GM18511 (cell line): ENCODE results near the gene ARL10.
"Not testable (repeated sequence)": the region's sequence is repeated elsewhere in the genome, so short reads cannot be mapped to it uniquely, and the experiment has no call there.

ENCODE experiments used
- ATAC-seq: cut with Tn5 transposase; IDR thresholded peaks from one replicate; pipeline ENCODE4 v1.9.1; 2021; ENCODE audit warnings: mild to moderate bottlenecking, moderate library complexity; ENCODE audit not compliant: unreplicated experiment

ARL10 gene

DNA sequence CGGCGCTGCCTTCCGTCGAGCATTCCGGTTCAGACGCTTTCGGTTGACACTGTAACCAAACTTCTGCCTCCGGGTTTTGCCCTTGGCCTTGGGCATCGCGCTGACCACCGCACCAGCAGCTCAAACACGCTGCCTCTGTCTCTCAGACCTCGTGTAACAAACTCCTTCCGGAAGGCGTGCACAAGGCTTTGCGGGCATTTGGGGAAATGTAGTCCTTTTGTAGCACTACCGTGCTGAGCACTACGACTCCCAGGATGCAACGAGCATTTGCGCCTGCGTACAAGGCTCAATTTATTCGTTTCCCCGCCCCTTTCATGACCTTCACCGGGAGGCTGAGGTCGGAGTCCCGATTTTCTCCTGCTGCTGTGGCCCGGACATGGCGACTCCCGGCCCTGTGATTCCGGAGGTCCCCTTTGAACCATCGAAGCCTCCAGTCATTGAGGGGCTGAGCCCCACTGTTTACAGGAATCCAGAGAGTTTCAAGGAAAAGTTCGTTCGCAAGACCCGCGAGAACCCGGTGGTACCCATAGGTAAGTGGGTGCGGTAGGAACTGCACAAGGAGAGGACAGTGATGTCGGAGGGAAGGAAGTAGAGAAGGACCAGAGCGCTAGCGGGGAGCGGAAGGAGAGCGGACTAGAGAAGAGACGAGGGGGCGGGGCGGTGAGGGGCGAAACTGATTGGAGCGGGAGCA is 23.3 kb downstream of the ARL10 start, which contains the start of the genes HIGD2A and NOP16:
Gene HIGD2A (plus strand): TSS at position 308 of the 691 bp plus-strand sequence. CDS start 69 bp downstream, at position 377.
Gene NOP16 (minus strand): TSS at position 155 of the 691 bp plus-strand sequence. CDS start 59 bp downstream, at position 96.
- peak; percentile 92 for ATAC-seq

DNA sequence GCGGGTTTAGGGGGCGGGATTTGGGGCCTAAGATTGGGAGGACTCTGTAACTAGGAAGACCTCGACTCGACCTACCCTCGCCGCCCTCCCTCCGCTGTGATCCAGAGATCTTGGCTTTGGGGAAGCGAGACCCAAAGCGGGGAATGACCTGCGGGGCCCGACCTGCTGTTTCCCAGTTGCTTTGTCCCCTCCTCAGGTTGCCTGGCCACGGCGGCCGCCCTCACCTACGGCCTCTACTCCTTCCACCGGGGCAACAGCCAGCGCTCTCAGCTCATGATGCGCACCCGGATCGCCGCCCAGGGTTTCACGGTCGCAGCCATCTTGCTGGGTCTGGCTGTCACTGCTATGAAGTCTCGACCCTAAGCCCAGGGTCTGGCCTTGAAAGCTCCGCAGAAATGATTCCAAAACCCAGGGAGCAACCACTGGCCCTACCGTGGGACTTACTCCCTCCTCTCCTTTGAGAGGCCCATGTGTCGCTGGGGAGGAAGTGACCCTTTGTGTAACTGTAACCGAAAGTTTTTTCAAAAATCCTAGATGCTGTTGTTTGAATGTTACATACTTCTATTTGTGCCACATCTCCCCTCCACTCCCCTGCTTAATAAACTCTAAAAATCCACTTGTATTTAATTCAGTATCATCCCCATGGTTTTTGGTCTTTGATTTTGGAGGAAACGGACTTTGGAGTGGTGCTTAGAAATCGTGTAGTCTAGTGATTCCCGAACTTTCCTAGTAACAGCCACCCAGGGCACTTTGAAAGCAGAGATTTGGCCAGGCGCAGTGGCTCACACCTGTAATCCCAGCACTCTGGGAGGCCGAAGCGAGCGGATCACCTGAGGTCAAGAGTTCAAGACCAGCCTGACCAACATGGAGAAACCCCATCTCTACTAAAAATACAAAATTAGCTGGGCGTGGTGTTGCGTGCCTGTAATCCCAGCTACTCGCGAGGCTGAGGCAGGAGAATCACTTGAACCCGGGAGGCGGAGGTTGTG is 24.1 kb downstream of the ARL10 start:
- ATAC-seq, result peak; percentile 46

DNA sequence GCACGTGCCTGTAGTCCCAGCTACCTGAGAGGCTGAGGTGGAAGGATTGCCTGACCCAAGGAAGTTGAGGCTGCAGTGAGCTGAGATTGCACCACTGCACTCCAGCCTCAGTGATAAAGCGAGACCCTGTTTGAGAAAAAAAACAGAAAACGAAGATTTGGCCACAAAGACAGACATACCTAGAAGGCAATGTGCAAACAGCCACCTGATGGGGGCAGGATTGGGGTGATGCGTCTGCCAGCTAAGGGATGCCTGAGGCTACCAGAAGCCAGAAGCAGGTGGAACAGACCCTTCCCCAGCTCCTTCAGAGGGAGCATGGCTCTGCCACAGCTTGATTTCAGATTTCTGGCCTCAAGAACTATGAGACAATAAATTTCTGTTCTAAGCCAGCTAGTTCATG is 26.2 kb downstream of the ARL10 start:
- ATAC-seq, result no peak

DNA sequence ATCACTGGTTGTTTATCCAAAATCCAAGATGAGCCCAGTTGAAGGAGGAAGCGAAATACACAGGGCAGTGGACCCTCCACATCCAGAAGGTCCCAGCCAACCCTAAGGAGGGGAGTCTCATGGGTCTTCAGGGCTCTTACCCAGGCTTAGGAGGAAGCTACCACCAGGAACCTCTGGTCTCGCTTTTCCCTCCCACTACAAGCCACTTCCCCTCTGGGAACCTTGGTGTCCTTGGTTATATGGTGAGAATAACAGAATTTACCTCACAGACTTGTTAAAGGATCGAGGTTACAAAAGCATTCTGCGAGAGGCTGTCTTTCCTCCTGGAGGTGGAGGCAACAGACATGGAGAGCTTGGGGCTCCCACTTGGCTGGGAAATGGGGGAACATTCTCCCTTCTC is 26.7 kb downstream of the ARL10 start:
- ATAC-seq, result no peak

DNA sequence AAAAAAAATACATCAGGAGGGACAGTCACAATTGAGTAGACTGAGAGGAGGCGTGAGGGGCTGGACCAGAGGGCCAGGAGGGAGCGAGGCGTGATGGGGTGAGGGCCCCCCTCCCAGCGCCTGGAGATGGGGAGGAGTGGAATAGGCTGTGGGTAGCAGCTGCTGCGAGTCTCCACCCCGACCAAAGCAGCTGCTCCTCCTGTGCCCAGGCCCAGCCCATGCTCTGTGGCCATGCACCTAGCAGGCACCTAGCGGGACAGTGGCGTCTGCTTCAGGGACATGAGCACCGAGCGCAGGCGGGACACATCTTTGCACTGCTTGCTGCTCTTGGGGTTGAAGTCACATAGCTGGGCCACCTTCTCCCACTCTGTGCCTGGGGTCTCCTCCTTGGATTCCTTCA is 27.2 kb downstream of the ARL10 start:
- ATAC-seq, result no peak

DNA sequence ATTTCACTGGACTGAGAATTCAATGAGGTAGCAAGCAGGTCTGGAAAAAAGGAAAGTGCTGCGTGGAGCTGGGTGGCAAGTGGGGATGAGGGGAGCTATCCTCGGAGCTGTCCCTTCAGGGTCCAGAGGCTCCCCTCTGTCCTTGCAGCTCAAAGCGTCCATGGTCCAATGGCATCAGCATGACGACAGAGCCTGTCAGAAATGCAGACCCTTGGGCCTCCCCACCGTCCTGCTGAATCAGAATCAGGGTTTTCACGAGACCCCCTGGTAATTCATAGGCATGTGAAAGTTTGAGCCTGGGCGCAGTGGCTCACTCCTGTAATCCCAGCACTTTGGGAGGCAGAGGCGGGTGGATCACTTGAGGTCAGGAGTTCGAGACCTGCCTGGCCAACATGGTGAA is 28.8 kb downstream of the ARL10 start:
- no peak for ATAC-seq

DNA sequence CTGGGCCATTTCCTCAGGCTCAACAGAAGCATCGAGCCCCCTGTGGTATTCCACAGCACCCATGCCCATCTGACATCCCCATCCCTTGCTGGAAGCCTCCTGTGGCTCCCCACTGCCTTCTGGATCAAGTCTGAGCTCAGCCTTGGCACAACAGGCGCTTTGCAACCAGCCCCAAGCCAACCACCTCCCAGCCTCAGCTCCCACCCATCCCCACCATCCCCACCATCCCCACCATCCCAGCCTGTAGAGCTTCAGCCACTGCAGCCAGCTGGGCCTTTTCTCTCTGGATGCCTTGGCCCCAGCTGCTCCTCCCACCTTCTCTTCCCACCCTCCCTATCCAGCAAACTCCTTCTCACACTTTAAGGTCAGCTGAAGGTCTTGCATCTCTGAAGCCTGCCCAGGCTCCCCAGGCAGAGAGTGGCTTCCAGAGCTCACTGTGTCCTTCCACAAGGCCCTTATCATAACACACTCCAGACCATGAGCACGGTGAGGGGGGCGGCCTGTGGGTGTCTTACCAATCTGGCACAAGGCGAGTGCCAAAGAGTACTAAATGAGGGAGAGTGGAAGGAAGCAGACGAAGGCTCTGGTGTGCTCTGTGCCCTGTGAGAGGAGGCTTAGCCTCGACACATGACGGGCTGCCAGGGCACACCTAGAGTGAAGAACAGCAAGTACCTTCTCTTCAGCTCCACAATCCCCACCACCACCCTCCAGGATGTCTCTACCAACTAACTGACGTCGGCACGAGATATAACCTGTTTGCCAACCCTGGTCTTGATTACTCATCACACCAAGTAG is 29.8 kb downstream of the ARL10 start:
- ATAC-seq, result no peak

DNA sequence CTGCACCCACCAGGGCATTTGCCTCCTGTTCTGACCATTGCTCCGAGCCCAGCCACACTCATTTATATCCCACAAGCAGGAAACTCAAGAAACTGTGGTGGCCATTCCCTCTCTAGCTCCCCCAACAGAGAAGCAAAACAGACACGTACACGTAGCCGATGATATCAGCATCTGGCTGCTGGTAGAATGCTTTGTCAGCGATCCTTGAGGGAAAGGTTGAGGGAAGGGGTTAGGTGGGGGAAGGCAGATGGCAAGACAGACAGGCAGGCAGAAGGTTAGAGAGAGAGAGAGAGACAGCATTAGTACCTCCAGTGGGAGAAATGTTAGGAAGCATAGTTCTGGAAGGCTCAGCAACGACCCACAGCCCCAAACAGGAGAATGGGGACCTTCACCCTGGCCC is 31.0 kb downstream of the ARL10 start:
- ATAC-seq, result no peak

DNA sequence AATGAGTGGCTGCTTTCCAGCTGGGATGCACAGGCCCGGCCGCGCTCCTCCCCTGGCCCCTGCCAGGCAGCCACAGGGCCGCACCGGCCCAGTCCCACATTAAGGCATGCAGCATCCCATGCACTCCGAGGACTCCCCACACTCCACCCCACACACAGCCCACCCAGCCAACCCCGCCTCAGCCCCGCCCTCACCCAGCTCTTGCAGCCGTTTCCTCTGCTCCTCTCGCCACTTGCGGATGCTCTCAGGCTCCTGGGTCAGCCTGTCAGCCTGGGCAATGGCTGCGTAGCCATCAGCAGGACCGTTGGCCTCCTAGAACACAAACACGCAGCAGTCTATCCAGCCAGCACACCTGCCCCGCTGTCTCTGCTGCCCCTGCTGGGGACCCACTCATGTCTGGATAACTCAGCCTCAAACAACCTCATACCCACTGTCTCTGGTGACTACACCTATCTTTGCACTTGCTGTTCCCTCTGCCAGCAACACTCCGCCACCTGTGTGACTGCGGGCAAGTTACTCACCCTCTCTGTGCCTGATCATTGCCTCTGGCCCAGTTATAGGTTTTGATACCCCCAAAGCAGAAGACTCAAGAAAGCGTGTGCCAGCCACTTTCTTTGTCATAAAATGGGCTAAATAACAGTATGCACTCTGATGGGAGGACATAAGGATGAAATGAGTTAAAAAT is 32.6 kb downstream of the ARL10 start:
- no peak for ATAC-seq

DNA sequence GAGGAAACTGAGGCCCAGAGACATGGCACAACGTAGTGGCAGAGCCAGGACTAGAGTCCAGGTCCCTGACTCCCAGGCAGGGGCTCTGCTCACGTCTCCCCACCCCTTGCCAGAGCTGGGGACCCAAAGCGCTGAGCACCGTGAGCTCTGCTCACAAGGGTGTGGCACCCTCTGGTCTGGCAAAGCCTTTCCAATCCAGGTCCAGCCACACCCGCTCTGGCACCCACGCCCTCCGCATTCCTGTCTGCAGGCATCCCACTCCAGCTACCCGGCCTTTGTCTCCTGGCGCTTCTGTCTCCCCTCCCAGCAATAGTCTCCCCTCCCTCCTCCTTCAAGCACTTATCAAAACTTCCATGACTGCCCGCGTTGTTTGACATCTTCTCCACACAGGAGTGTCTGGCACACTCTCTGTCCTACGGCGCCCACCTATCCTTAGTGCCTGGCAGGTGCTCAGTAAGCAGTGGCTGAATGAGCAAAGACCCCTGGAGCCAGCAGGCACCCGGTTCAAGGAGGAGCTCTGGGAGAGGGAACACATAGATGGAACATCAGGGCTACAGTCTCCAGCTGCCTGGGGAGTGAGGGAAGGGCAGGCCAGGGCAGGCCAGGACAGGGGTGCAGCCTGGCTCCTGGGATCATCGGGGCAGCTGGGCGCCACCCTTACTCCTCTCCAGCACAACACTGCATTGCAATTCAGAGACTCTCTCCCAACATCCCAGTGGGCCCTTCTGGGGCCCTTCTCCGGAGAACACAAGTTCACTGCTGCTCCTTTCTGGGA is 35.3 kb downstream of the ARL10 start:
- no peak for ATAC-seq

DNA sequence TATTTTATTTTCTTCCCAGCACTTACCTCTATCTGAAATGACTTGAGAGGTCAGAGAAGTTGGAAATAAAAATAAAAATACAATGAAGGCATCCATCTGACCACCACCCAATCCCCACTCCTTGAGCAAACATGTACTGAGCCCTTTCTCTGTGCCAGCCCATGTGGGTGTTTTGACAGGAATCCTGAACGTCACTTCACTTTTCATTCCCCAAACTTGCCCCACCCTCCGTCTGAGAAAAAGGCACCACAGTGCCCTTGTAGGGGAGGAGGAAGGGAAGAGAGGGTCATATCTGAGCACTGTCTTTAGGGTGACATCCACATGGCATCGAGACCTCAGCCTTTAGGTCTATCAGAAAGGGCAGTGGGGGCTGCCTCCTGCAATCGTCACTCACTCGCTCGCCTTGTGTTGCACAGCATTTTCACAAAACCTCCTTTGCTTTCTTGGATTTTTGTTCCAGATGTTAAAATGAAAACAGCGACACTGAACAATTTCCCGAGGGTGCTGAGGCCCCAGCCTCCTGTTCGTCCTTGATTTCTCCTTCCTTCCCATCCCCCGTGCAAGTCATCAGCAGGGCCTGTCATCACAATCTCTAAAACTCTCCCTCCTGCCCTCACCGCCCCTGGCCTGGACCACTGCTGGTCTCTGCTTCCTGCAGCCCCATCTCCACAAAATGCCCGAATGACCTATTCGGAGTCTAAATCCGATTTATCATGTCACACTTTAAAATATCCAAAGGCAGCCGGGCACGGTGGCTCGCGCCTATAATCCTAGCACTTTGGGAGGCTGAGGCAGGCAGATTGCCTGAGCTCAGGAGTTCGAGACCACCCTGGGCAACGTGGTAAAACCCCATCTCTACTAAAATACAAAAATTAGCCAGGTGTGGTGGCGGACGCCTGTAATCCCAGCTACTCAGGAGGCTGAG is 36.3 kb downstream of the ARL10 start:
- no peak for ATAC-seq

DNA sequence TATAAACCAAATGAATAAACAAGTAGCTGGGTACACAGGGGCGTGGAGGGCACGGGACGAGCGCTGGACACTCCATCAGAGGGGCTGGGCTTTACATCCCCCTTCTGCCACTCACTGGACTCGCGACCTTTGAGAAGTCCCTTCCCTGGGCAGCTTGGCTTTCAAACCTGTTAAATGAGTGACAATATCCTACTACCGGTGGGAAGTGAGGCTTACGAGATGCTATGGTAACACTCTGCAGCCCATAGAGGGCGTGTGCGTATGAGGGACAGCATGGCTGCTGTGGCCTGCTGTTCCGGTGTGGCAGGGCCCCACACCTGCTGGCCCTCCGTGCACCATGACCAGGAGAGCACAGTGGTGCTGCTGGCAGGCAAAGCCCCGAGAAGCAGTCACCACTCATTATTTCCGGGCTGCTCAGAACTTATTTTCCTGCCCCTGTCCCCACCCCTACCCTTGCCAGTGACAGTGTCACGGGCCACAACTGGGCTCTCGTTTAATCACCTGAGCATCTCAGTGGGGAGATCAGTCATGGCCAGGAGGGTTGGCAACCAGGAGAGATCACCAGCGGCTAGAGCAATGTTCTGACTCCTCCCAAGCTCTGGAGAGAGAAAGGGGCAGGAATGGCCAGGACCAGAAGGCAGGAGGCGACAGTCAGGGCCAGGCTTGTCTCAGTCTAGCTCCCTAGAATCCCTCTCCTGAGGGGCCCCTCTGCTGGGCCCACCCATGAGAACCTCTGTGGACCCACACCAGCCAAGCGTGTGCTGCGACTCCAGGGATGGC is 40.6 kb downstream of the ARL10 start:
- no peak for ATAC-seq

DNA sequence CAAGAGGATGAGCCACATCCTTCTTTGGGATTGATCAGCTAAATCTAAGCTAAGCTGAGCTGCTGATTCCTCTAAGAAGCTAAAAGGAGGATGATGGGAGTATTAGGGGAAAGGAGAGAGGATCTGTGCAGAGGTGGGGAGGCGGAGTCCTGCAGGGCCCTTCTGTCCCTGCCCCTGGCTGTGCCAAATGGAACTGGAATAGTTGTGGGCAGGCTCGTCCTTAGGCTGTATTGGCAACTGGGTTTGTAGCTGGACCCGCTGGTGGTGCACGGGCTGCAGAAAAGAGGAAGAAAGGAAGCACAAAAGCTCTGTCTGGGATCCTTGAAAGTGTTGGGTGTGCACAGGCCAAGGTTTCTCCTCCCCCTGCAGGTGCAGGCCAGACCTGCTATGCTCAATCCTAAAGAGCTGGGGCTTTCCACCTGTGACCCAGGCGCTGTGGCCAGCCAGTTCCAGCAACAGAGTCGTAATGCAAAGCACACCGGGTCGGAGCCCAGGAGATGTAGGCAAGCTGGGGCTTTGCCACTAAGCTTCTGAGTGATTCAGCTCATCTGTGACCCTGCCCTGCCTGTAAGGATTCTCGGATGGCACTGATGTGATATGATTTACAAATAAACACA is 41.3 kb downstream of the ARL10 start:
- no peak for ATAC-seq

DNA sequence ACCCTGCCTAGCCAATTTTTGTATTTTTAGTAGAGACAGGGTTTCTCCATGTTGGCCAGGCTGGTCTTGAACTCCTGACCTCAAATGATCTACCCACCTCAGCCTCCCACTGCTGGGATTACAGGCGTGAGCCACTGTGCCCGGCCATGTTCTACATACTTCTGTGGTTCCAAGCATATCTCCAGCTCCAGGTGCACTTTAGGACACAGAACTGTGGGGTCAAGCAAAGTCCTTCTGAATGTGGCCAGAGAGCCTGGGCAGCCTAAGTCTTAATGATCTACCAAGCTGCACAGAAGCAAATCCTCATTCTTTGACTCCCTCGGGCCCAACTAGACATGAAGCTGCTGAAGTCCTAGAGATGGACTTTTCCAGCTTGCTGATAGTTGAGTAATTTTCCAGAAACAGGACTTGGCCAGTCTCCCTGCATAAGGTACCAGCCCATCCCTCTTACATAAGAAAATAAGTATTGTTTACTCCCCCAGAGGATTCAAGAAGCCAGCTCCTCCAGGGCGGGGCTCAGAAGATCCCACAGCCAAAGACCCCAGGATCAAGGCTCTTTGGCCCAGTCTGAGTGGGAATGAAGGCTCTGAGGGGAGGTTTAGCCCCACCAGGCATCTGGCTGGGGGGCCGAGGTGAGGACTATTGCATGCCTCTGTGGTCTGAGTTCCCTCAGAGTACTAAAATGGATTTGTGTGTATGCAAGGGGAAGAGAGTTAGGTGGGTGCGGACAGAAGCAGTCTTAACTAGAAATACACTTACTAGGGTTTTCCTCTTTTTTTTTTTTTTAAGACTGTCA is 42.4 kb downstream of the ARL10 start:
- no peak for ATAC-seq

DNA sequence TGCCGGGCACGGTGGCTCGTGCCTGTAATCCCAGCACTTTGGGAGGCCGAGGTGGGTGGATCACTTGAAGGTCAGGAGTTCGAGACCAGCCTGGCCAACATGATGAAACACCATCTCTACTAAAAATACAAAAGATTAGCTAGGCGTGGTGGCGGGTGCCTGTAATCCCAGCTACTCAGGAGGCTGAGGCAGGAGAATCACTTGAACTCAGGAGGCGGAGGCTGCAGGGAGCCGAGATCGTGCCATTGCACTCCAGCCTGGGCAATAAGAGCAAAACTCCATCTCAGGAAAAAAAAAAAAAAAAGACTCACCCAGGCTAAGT is 42.9 kb downstream of the ARL10 start:
- ATAC-seq, result not testable (repeated sequence)

DNA sequence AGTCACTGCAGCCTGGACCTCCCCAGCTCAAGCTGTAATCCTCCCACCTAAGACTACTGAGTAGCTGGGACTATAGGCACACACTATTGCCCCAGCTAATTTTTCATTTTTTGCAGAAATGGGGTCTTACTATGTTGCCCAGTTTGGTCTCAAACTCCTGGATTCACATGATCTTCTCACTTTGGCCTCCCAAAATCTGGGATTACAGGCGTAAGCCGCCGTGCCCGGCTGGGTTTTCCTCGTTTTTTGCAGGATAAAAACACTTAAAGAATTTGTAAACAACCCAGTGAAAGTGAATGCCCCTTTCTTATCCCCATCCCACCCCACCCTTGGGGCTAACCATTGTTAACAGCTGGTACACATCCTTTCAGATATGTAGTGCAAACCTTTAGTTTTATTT is 43.3 kb downstream of the ARL10 start:
- ATAC-seq, result no peak

DNA sequence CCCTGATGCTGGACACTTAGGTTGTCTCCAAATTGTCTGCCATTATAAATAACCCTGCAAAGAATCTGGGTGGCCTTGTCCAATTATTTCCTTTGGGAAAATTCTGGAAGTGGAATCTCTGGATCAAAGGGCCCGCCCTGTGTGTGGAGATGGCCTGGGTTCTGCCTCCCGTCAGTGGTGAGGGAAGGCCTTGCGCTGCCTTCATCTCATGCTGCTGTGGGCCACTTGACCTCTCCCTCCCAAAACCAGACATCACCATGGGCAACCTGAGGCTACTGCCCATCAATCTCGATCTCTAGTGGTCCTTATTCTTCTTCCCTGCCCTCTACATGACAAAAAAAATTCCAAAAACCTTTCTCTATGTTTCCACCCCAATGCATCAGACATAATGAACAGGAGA is 44.5 kb downstream of the ARL10 start:
- ATAC-seq, result no peak
